Endothelial cell of umbilical vein (primary cell): ENCODE results near the gene PIGM.

Experiments used
- EZH2 ChIP-seq: IDR thresholded peaks from 2 replicates; pipeline ENCODE4 v1.6.1; 2012; ENCODE audit warnings: borderline replicate concordance, low read depth, mild to moderate bottlenecking, moderate library complexity, low read length, inconsistent platforms; ENCODE audit not compliant: severe bottlenecking
- FOS ChIP-seq: IDR thresholded peaks from 2 replicates; pipeline ENCODE4 v1.6.1; 2011; ENCODE audit warnings: mild to moderate bottlenecking, low read length, moderate library complexity, borderline replicate concordance; ENCODE audit not compliant: insufficient read depth
- GATA2 ChIP-seq: IDR thresholded peaks from 2 replicates; pipeline ENCODE4 v1.7.0; 2011; ENCODE audit warnings: low read depth, mild to moderate bottlenecking, moderate library complexity, mixed read lengths, low read length; ENCODE audit not compliant: insufficient read length, insufficient read depth
- JUN ChIP-seq: IDR thresholded peaks from 2 replicates; pipeline ENCODE4 v1.6.1; 2011; ENCODE audit warnings: borderline replicate concordance, low read depth; ENCODE audit not compliant: insufficient read length, insufficient read depth
- MYC ChIP-seq: IDR thresholded peaks from one replicate; pipeline ENCODE4 v1.6.1; 2011; ENCODE audit warnings: mild to moderate bottlenecking, low read depth, low read length
- POLR2A ChIP-seq: IDR thresholded peaks from 2 replicates; pipeline ENCODE4 v1.6.1; 2012; ENCODE audit warnings: low read depth, mild to moderate bottlenecking, control low read depth, low read length
- POLR2AphosphoS5 ChIP-seq: IDR thresholded peaks from 2 replicates; pipeline ENCODE4 v1.6.1; 2012; ENCODE audit warnings: low read depth, mild to moderate bottlenecking, control low read depth, low read length, moderate library complexity; ENCODE audit not compliant: insufficient read depth
- TF ChIP-seq, protein P1 (sequence below), 2 donors: IDR thresholded peaks; 1 replicate in 1 of 2; 2 replicates in 1 of 2; pipeline ENCODE4 v1.5.1; 2011; ENCODE audit warnings: low read length in 2 of 2, mild to moderate bottlenecking in 2 of 2, moderate library complexity in 2 of 2, control low read depth in 1 of 2, inconsistent platforms in 1 of 2, low read depth in 1 of 2; ENCODE audit not compliant: insufficient read depth in 1 of 2; ENCODE audit errors: extremely low read depth in 1 of 2
- TF ChIP-seq, protein P2 (sequence below): IDR thresholded peaks from 2 replicates; pipeline ENCODE4 v1.6.1; 2011; ENCODE audit not compliant: insufficient read depth, insufficient read length

DNA sequence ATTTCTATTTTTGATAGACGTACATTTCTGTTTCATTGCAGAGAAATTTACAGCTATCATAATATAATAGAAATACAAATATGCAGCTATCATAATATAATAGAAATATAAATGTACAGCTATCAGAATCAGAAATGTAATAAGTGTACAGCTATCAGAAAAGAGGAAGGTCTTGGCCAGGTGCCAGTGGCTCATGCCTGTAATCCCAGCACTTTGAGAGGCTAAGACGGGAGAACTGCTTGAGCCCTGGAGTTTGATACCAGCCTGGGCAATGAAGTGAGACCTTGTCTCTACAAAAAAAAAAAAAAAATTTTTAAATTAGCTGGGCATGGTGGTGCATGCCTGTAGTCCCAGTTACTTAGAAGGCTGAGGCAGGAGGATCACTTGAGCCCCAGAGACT is 37.9 kb downstream of the PIGM start:
- TF ChIP-seq, protein P1, sequence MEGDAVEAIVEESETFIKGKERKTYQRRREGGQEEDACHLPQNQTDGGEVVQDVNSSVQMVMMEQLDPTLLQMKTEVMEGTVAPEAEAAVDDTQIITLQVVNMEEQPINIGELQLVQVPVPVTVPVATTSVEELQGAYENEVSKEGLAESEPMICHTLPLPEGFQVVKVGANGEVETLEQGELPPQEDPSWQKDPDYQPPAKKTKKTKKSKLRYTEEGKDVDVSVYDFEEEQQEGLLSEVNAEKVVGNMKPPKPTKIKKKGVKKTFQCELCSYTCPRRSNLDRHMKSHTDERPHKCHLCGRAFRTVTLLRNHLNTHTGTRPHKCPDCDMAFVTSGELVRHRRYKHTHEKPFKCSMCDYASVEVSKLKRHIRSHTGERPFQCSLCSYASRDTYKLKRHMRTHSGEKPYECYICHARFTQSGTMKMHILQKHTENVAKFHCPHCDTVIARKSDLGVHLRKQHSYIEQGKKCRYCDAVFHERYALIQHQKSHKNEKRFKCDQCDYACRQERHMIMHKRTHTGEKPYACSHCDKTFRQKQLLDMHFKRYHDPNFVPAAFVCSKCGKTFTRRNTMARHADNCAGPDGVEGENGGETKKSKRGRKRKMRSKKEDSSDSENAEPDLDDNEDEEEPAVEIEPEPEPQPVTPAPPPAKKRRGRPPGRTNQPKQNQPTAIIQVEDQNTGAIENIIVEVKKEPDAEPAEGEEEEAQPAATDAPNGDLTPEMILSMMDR (IDR thresholded peaks at IDR 0.05; ENCODE audit: extremely low read depth in 1 of 2, insufficient read depth in 1 of 2, low read depth in 1 of 2, low read length in 2 of 2), result no peak
- TF ChIP-seq EZH2, result no peak
- no peak for TF ChIP-seq POLR2AphosphoS5
- no peak for TF ChIP-seq POLR2A
- TF ChIP-seq MYC, result no peak
- TF ChIP-seq FOS, result no peak
- TF ChIP-seq JUN, result no peak
- TF ChIP-seq, protein P2, sequence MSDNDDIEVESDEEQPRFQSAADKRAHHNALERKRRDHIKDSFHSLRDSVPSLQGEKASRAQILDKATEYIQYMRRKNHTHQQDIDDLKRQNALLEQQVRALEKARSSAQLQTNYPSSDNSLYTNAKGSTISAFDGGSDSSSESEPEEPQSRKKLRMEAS, result no peak
- no peak for TF ChIP-seq GATA2
